DMS 273 (cell line): ENCODE results near the gene ZMIZ1.

ENCODE experiments used
- DNase-seq: peaks from one replicate; lab custom pipeline; 2025; ENCODE audit not compliant: unreplicated experiment; lab: John Stamatoyannopoulos, UW

Gene ZMIZ1

DNA sequence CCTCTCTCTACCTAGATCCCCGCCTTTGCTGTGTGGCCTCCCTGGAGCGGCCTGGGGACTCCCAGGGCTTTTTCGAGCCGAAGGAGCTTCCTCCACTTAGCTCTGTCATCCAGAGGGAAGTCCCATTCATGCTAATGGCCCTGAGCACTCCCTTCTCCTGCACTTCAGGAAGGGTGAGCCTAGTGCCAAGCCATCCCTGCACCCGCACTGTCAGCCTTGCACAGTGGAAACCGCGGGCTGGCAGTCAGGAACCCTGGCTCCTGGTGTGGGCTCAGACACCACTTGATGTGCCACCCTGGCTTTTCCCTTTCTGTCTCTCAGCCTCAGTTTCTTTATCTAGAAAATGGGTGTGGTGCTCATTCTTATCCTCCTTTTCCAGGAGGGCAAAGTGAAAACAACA, 131.6 kb downstream of the ZMIZ1 start:
- no peak for DNase-seq

DNA sequence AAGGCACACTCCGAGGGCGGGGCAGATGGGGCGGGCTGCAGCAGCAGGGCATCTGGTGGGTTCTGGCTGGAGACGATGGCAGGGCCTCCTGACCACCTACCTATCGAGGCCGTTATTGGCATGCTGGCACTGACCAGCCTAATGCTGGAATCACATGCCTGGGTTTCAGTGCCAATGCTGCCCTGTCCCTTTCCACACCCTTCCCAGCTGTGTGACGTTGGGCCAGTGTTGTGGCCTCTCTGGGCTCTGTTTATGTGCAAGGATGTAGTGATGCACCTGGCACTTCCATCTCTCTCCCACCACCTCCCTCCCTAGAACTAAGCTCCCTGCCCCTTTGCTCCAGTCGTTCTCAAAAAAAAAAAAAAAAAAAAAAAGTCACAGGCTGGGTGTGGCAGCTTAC, 132.9 kb downstream of the ZMIZ1 start:
- no peak for DNase-seq

DNA sequence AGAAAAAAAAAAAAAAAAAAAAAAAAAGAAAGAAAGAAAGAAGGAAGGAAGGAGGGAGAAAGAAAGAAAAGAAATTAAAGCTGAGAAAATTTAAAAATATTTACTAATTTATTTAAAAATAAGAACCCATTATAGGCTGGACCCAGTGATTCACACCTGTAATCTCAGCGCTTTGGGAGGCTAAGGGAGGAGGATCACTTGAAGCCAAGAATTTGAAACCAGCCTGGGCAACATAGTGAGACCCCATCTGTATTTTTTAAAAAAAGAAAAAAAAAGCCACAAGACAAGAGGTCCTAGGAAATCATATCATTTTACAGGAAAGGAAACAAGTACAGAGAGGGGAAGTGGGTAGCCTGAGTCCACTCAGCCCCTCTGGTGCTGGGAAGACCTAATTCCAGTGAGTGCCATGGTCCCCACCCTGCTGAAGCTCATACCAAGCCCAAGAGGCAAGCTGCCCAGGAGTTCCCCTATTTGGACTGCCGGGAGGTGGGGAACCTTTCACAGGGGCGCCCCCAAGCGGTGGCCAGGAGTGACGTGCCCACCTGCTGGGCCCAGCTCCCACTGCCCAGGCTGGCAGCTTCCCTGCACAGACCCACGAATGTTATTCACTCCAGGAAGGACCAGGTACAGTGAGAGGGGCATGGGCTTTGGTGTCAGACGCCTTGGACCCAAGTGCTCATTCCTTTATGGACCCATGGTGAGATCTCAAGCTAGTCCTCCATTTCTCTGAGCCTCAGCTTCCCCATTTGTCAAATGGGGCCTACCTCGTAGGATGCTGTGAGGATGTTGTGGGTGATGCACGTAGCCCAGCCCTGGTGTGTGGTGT, 133.6 kb downstream of the ZMIZ1 start:
- DNase-seq: peak; percentile 66

DNA sequence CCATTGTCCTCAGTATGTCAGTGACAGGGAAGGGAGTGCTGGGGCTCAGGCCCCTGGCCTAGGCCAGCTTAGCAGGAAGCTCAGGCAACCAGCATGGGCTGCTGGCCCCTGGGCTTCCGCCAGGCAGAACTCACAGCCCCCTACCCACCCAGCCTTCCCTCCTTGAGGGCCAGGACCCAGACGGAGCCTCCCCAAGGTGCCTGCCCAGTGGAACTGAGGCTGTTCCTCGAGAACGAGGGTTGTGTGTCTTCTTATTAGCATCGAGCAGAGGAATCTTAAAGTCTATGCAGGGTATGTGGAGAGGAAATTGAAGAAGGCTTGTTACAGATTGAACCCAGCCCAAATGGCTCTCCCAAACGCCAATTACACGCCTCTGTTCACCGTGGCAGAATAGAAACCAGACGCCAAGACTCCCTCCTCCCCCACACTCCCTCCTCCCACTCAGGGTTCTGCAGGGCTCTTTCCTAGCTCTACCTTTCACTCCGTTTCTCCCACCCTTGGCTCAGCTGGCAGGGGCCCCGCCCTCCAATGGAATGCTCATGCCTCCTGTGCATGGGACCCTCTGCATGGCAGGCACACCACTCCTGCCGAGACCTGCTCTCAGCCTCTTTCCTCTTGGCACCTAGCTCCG, 134.4 kb downstream of the ZMIZ1 start:
- peak; percentile 33 for DNase-seq

DNA sequence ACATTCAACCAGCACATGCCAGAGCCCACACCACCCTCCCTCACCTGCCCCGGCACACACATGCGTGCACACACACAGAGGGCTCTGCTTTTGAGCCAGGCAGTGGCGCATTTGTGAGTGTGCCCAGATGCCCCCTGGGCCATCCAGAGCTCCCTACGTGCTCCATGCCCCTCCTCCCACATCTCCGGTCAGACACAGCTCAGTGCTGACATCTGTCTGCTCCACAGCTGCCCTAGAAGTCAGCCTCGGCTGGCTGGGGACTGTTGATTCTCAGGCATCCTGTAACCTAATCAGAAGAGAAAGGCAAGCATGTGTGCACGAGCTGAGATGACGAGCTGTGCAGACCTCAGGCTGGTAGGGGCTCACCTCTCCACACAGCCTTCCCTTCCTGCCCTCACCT, 135.1 kb downstream of the ZMIZ1 start:
- DNase-seq: peak; percentile 71

DNA sequence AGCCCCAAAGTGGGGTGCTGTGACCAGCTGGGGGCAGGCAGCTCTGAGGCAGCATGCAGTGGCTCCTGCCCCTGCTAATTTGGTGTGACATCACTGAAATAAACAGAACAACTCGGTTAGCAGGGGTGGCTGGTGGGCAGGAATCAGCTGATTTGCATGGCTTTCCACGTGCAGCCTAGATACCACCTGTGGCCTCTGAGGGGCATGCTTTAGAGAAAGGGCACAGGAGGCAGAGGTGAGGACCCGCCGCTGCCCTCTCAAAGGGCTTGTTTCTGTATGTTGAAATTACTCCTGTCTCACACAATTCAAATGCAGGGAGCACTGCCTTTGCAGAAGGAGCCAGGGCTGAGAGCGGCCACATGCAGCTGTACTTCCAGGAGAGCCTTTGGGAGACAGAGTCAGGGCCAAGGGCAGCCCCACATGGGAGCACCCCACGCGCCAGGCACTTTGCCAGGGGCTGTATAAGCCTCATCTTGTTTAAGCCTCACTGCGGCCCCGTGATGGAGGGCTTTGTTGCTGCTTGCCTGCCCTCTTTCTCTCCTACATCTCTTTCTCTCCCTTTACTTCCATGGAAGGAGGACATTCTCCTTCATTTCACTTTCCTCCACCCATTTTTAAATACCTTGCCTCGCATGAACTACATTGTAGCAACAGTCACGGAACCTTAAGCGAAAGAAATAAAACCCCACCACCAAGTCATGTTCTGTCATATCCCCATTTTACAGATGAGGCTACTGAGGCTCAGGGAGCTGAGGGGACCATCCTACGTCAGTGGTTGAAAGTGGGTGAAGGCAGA, 137.7 kb downstream of the ZMIZ1 start:
- no peak for DNase-seq

DNA sequence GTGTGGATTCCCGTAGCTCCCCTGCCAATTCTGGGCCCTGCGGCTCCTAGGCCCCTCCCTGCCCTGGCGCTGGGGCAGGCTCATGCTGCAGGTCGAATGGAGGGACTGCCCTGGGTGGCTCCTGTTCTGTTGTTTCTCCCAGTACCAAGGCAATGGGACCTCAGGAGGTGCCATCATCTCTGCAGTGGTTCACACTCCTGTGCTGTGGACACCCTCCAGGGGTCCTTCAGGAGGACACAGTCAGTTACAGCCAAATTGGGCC, 138.3 kb downstream of the ZMIZ1 start:
- no peak for DNase-seq

DNA sequence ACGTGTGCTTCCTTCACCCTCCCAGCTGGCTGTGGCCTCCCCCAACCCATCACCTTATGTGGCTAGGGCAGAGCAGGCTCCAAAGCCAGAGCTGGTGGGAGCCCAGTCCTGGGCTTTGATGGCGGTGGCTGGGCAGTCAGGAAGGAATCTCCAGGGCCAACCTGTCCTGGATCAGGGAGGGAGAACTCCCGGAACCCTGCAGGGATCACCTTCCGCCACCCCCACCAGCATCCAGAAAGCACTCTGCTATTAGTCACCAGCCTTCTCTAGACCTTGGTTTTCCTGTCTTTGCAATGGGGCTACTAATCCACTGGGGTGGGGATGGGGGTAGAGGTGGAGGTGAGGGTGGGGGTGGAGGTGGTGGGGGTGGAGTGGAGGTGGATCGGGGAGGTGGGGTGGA, 139.0 kb downstream of the ZMIZ1 start:
- DNase-seq: no peak

DNA sequence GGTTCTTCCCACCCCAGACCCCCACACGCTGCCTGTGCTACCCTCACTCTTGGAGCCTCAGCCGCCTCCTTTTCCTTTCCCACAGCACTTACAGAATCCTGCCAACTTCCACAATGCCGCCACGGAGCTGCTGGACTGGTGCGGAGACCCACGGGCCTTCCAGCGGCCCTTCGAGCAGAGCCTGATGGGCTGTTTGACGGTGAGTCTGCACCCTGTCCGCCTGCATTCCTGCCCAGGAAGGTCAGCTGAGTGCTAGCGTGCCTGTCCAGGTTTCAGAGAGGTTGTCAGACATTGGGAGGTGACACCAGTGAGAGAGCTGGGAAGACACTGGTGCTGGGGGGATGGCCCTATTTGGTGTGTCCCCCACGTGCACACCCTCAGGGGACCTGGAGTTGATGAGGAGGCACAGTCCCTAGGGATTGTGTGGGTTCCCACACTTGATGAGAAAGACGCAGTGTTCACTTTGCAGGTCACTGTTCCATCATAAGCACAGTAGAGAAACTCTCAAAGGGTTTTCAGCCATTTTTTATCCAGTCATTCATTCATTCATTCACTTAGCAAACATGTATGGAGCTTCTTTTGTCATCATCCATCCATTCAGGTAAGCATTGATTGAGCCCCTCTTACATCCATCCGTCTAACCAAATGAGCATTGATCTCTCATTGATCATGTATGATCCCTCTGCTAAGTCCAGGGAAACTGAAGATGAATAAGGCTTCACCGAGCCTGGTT, 139.7 kb downstream of the ZMIZ1 start:
- DNase-seq: no peak

DNA sequence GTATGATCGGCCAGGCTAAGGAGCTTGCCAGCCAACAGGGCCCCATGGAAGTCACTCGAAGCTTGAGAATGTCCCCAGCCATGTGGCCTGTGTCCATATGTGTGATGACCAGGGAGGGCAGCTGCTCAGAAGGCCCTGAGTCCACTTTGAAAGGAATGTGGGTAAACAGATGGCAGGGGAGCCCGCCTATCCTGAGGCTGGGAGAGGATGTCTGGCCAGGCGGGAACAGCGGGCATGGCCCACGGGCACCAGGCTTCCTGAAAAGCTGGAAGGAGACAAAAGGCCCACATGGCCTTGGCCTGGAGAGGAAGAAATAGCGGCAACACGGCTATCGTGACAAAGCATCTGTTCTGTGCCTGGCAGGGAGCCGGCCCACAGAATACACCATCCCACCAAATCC, 140.6 kb downstream of the ZMIZ1 start:
- DNase-seq: peak; percentile 46

DNA sequence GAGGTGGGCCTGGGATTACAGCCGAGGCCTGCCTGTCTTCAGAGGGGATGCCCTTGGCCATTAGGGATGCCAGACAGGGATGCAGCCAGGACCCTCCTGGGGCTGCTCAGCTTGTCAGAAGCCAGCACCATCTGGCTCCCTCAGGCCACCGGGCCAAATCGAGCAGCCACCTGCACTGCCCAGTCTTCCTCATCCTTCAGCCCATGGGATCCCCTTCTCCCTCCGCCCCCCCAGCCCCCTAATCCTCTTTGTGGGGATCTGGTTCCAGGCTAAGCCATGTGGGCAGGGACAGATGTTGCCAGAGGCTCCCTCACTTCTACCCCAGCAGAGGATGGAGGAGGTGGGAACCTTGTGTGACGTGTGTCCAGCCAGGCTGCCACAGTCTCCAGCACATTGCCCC, 141.1 kb downstream of the ZMIZ1 start:
- no peak for DNase-seq

DNA sequence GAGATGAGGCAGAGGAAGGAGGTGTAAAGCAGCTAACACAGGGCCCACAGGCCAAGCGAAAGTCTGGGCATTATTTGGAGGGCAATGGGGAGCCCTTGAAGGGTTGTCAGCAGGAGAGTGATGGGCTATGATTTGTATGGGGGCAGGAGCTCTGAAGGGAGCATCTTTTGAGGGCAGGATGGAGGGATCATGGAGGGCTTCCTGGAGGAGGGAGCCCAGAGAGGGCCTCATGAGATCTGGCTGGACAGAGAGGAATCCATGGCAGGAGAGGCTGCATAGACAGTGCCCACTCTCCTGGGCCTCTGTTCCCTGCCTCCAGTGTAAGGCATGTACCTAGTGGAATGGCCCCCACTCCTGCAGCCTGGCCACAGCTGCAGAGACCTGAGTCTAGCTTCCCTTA, 141.9 kb downstream of the ZMIZ1 start:
- no peak for DNase-seq

DNA sequence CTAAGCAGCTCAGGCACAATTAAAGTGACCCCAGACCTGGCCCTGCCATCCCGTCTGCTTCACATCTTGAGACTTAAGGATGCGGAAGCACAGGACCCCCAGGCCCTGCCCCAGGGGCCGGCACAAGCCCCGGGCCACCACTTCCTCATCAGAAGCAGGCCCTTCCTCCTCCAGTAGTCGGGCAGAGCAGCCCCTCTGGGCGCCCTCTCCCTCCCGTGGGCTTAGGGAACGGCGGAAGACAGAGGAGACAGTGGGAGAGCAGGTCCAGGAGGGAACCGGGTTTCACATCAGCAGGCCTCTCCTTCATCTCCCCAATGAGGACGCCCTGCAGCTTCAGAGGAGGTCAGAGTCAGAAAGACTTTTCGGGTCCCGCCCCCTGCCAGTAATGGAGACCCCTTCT, 142.8 kb downstream of the ZMIZ1 start:
- DNase-seq: no peak

DNA sequence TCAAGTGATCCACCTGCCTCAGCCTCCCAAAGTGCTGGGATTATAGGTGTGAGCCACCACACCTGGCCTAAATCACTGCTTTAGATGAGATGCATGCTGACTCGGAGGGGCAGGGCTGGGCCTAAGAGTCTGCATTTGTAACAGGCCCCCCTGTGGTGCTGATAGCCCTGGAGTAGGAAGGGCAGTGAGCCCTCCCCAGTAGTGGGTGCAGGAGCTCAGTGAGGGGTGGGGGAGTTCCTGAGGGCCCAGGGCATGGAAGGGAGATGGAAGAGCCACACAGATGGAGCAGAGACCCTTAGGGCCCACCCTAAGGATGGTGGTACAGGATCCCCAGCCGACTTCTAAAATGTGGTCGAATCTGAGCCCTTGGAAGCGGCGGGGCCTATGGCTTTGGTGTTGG, 146.8 kb downstream of the ZMIZ1 start:
- no peak for DNase-seq

DNA sequence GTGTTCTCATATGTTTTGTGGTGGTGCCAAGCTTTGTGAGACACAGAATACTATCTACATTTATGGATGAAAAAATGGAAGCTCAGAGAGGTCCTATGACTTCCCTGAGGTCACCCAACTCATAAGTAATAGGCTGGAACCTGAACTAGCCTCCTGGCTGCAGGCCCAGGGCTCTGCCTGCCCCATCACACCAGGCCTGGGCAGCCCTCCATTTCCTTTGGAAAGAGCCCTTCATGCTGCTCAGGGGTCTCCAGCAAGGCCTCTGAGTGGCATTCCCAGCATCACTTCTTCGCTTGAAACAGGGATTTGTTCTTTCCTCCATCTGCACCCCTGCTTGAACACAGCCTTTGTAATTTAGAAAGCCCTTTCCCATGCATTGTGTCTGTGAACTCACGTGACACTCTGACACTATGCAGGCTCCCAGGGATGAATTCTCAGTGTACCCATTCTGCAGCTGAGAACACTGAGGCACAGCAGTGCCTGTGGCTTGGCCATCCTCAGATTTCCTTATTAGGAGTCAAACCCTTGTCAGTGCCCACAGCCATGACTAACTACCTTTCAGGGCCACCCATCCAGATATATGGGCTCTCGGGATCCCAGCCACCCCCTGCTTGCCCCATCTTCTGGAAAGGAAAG, 150.7 kb downstream of the ZMIZ1 start:
- peak; percentile 21 for DNase-seq

DNA sequence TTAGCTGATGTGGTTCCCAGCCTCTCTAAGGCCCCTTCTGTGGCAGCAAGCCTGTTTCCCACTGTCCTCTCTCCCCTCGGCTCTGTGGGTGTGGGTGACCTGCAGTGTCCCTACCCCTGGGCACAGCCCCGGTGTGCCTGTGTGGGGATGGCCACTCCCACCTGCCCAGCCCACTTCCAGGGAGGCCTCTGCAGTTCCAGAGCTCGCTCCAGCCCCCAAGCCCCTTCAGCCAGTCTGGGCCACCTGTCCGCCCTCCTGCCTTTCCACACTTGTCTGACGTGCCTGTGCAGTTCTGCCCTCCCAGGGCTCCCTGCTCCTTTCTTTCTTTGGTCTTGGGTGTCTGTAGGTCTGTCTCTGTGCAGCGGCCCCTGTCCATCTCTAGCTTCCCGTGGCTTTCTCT, 151.5 kb downstream of the ZMIZ1 start:
- no peak for DNase-seq

DNA sequence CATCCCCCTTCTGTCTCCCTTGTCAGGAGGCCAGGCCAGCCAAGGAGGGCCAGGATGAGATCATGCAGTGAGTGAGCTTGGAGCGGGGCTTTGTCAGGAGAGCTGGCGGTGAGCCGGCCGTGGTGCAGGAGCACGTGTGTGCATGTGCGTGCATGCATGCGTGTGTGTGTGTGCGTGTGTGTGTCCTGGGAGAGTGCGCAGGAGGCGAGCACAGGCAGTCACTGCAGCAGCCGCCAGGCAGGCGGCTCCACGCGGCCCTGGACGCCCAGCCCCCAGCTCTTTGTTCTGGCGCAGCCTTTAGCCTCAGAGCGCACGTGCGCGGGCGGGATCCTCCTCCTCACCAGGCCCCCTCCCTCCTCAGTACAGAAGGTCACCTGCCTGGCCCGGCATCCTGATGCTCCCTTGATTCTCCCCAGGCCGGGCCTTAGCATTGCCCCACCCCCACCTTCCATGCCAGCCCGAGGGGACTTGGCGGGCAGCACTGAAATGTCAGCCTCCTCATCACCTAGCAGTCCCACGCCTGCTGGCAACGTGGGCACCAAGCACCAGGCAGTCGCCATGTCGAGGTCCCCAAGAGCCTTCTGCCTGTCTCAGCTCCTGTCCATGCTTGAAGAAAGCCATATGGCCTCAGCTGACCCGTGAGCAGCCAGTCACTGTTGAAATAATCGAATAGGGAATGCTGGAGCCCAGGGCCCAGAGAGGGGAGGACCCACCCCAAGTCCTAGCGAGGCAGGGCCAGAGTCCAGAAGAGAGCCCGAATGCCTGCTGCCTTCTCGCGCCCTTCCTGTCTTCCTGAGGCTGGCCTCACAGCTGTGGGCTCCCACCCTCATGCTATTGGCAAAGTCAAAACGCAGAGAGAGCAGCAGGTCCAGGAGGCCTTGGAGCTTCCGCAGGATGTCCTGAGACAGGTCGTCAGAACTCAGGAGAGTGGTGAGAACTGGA, 152.6 kb downstream of the ZMIZ1 start:
- peak; percentile 90 for DNase-seq

DNA sequence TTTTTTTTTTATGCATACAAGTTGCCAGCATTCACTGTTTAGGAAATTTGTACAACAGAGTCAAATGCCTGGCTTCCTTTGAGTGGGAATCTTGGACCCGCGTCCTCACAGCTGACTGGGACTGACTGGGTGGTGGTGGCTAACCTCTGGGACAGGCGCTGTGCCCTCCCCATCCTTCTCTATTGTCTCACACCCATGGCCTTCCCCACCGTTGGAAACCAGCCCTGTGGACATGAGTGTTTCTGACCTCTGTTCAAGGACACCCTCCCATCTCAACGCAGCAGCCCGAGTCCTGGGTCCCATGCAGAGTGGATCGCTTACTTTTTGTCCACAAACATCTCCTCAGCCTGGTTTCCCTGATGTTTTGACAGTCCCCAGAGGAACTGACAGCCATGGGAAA, 153.4 kb downstream of the ZMIZ1 start:
- DNase-seq: no peak

DNA sequence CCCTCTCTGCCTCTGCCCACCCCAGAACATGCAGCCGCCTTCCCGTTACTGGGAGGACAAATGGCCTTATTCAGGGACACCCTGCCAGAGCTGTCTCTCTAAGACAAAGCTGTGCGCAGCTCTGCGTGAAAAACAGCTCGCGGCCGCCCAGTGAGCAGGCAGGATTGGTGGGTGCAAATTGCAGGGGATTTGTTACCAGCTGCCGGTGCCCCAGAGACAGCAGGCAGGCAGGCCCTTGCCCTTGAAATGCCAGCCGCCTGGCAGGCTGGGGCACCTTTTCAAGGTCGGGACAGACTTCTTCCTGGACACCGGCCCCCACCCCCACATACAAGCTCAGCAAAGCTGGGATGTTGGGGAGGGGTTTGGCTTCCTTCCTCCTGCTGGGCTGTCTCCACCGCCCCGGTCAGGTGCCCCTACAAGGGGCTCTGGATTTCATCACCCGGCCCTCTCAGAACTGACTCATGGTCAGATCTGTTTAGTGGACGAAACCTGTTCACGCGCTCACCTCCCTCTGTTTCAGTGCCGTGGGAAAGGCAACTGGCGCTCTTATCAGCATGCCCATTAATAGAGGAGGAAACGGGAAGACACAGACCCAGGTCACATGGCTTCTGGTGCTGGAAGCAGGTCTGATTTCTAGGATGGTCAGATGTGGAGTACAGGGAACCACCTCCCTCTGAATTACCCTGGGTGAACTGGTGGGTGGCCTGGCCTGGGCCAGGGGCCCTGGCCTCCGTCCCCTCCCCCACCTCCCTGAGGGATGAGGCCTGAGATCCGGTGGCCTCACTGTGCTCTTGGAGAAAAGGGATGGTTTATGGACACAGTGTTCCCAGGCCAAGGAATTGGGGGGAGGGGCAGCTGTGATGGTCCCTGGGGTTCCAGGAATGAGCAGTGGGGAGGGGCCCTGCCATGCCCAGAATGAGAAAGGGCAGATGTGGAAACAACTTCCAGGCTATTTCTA, 154.6 kb downstream of the ZMIZ1 start:
- DNase-seq: no peak
